ENCODE results near the gene VENTX. TPM values are rescaled to one million over a fixed set of nuclear protein-coding genes. Genes with fewer than 3 reads are reported as not detected.

Gene VENTX
- polyA plus RNA-seq, 3 donors = 0.14 to 0.27 (median 0.25) TPM

- DNase-seq = no peak
Measured at GRCh38 chr10:133271521-133272300, 34.1 kb downstream of the VENTX start.

GRCh38 chr10:133272301-133272963 is 34.8 kb downstream of the VENTX start:
- DNase-seq = no peak

DNA sequence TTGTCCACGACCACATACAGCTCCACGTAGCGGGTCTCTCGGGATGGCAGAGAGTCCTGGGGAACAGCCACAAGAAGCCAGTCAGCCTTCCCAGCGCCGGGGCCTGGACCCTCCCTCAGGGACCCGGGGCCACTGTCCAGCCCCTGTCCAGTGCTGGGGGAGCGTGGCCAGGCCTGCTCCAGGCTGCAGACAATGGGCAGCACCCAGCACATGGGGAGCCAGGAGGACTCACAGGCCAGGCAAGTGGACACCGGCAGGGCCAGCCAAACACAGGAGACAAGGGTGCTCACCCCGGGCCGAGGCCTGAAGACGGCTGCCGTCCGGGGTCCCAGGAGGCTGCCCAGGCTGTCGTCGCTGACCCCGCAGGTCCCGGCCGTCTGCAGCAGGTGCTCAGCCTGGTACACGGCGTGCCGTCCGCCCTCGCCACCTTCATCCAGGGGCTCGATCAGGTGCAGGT is 35.3 kb downstream of the VENTX start:
- DNase-seq = no peak

GRCh38 chr10:133273534-133274143 is 36.0 kb downstream of the VENTX start:
- DNase-seq = no peak

DNA sequence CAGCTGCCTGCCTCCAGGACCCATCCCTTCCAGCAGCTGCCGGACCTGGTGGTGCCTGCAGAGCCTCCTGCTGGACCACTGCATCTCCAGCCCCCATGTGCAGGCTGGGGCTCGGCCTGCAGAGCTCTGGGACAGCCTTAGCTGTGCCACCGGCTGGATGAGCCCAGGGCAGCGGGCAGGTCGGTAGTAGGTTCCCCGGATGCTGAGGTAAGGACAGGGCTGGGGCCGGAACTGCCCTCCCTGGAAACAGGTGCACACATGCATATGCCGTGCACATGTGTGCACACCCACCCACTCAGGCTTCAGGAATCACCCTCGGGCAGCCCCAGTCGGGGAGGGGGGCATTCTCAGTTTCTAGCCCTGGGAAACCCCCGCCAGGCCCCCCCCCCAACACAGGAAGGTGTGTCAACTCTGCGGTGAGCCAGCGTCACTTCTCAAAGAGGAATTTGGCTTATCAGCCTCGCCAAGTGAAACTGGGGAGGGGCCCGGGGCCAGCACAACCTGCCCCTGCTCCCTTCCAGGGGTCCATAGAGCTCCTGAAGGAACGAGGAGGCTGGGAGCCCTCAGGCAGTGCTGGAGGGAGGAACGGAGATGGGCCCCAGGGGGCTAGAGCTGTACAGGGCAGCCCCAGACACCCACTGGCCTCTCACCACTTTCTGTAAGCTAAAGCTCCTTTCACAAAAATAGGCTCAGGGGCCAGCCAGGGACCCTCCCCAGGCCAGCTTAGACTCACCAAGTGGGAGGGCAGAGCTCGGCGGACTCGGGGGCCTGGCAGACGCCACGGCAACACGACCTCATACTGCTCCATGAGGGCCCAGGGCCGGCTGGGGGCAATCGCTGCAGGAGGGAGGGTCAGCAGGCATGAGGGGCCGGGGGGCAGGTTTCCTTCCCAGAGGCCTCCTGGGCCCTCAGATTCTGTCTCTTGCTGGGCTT is 37.4 kb downstream of the VENTX start:
- no peak for DNase-seq

- DNase-seq = no peak
Measured at GRCh38 chr10:133275684-133276092, 38.0 kb downstream of the VENTX start.

GRCh38 chr10:133276100-133276434 is 38.4 kb downstream of the VENTX start:
- no peak for DNase-seq

DNA sequence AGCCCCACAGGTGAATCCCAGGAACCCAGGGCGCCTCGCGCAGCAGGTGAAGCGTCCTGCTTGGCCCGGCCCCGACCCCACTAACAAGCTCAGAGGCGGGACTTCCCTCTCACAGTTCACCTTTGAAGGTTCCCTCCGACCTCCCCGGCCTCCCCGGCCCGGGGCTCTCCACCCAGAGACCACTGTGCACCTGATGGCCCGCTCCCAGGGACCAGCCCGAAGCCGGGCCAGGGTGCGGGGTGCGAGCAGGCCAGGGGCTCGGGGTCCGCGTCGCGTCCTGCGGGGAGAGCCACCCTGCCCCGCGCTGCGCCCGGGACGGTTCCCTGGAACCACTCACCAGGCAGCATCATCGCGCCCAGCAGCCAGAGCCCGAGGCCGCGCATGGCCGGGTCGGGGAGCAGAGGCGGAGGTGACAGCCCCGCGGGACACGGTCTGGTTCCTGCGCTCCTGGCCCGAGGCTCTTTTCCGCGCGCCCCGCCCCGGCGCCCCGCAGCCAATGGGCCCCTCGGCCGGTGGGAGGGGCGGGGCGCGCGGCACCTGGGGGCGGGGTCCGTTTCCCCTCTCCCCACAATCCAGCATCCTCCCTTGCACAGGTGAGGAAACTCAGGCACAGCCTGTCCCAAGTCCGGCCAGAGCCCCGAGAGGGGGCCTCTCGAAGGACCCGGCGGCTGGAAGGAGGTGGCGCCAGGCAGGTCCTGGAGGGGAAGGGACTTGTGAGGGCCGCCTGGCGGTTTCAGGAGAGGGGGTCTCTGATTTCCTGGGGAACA is 39.0 kb downstream of the VENTX start, which contains the start of gene ADAM8:
TSS of gene ADAM8 (minus strand) at position 434 of the 767 bp plus-strand sequence. CDS start at position 383, 51 bp downstream.
- peak; percentile 37 for DNase-seq

GRCh38 chr10:133277277-133277992 is 39.8 kb downstream of the VENTX start:
- no peak for DNase-seq

DNA sequence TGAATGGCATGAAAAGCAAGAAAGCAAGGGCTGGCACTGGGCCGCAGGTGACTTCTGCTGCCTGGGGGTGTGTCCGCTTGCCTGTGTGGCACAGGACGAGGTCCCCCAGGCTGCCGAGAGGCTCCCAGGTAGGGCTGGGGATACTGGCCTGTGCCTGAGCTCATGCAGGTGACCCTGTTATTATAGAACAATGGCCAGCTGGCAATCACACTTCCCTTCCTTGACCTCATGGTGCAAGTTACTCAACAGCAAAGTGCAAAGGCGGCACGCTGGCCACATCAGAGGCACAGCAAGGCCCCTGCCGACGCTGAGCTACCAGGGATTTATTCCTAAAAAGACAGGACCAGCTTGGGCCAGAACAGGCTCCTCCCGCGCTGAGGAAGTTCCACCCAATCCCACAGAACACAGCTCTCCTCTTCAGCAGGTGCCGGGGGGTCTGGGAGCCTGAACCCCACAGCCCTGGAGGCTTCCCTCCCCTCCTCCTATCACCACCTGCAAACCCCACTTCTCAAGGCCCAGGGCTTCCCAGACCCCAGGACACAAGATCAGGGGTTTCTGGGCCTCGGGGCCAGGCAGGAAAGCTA is 40.4 kb downstream of the VENTX start:
- no peak for DNase-seq

DNA sequence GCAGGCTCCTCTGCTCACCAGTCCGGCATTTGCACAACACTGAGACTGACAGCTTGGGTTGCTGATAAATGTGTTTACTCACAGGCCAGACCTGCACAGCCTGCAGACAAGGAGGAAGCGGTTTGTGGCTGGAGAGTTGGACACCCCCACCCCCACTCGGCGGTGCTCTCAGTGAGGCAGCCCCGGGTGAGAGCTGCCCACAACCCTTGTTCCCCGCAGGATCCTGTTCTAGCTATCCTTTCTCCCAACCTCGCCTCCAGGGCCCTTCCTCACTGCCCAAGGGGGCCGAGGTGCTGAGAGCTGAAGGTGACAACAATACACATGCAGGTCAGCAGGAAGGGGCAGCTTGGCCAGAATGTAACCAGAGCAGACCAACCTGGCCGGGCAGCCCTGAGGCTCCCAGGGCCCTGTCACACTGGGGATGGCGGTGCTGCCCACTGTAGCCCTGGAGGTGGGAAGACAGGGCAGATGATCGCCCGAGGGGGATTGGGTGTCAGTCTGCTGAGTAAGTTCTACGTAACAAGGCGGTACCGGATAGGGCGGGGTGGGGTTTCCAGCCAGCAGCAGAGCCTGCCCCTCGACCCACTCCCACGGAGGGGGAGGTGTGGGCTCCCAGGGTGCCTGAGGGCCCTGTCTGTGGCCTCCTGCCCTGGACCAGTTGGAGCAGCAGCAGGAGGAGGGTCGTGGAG is 41.1 kb downstream of the VENTX start:
- peak; percentile 55 for DNase-seq

DNA sequence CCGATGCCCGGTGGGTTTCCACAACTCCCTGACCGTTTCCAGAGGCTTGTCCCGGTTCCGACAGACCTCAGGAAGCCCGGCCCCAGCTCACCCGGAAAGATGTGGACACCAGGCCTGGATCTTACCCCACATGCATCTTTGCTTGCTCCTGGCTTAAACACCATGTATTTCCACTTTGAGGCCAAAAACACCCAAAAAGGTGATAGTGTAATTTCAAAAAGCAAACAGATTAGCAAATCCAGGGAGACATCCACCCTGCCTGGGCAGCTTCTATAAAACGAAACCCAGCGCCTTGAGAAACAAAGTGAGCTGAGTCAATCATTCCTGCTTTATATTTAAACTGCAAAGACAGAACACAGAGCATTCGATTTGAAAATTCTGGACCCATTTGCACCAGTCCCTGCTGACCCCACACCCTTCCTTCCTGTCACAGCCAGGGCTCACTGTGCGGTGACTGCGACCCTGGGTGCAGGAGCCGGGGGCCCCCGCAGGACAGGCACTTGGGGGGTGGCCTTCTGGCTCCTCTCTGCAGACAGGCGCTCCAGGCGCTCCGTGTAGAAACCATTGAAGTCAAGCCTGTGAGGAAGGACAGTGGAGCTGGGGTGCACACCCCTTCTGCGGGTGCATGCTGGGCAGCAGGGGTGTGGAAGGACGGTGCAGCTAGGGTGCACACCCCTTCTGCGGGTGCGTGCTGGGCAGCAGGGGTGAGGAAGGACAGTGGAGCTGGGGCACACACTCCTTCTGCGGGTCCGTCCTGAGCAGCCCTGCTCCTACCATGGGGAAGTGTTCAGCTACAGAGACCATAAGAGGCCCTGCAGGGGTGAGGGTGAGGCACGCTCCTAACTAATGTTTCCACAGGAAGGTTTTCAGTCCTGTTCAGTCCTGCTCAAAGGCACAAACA is 41.9 kb downstream of the VENTX start:
- no peak for DNase-seq

DNA sequence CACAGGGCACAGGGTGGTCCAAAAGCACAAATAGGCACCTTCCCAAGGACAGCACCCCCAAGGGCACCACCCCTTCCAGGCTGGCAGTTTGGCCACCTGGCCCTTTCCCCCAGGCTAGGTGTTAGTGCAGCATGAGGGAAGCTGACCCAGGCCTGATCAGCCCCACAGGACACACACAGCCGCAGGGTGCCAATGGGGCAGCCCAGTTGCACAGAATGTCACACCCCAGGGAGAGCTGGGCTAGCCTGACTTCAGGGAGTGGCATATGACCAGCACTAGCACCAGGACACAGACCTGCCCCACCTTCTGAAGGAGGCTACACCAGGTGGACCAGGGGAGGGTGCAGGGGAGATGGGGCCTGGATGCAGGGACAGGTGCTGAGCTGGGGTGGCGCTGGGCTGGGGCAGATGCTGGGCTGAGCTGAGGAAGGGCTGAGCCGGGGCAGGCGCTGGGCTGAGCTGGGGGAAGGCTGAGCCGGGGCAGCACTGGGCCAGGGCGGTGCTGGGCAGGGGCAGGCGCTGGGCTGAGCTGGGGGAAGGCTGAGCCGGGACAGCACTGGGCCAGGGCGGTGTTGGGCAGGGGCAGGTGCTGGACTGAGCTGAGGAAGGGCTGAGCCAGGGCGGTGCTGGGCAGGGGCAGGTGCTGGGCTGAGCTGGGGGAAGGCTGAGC is 42.9 kb downstream of the VENTX start:
- no peak for DNase-seq

DNA sequence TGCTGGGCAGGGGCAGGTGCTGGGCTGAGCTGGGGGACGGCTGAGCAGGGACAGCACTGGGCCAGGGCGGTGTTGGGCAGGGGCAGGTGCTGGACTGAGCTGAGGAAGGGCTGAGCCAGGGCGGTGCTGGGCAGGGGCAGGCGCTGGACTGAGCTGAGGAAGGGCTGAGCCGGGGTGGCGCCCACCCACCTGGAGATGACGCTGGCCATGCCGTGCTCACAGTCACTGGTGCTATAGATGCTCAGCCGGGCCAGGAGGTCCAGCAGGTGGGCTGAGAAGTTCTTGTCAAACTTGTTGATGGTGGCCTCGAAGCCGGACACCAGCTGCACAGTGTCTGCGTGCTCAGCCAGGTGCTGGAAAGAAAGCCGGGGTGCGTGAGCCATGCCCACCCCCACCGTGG is 43.4 kb downstream of the VENTX start:
- no peak for DNase-seq

DNA sequence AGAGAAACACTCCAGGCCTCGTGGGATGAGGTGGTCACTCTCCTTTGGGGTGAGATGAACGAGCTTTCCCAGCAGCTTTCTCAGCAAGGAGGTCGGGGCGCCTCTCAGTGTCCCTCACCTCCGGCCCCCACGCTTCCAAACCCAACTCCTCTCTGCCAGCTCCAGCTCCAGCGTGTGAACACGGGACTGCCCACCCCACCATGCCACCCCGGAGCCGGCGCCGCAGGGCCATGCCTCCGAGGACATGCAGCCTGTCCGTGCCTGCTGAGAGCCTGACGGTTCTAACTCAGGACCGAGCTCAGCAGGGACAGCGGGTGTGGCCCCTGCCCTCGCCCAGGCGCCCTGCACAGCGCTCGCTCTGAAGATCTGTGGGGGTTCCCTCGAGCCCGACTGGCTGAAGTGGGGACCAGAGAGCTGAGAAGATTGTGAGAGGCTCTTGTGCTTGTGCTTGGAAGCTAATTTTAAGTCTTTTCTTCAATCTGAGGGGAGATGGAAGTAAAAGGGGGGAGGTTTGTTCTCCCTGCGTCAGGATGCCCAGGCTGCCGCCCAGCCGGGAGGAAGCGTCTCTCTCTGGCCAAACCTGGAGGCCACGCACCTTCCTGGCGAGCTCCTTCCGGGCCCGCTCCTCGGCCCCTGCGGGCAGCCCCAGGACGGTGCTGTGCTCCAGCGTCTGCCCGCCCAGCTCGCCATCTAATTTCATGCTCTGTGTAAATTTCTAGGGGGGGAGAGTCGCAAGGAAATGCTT is 44.1 kb downstream of the VENTX start:
- DNase-seq = no peak

DNA sequence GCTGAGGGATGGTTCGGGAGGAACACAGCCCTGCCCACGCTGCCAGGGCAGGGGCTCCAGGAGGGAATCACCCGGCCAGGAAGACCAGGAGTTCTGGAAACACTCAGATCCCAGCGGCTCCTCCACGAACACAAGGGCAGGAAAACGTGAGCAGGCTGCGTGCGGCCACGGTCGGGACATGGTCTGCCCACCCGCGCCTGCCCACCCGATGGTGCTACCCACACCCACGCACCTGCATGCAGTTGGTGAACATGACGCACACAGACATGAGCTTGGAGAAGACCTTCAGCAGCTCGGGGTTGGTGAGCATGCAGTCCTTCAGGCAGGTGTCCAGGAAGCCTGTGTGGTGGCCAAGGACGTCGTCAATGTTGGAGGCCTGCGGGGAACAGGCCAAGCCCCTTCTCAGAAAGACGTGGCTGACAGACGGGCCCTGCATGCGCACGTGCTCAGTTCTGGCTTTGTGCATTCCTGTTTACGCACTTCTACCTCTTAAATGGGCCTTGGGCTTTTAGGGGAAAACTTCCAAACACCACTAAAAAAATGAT is 45.3 kb downstream of the VENTX start:
- DNase-seq = no peak

GRCh38 chr10:133283931-133284330 is 46.3 kb downstream of the VENTX start:
- DNase-seq = no peak

Measured in renal pelvis (tissue), 4 donors.